ENCODE measurements around the gene OR10H2. TPM values are rescaled to one million over a fixed set of nuclear protein-coding genes. Genes with fewer than 3 reads are reported as not detected.

OR10H2 gene
- total RNA-seq, 1 experiment from 2014 or later: not detected

DNA sequence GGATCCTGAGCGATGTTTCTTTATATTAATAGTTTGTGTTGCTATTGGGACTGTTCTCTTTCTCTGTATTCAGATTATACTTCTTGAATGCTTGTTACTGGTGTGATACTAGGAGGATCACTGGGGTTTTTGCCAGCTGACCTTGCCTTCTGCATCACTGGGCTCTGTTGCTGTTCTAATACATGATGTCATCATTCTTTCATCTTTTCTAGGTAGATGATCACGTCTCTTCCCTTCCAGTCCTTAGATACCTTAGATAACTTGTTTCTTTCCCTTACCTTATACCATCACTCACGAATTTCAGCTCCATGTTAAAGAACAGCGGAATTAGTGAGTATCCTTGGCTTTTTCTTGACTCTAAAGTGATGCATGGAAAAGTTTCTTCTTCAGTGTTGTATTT lies 9.9 kb downstream of the OR10H2 start, which contains the start of gene OR10H3:
Gene OR10H3 (plus strand): TSS at position 264 of the 400 bp plus-strand sequence. CDS start 3,408 bp downstream, outside the sequence.
- POLR2A ChIA-PET: no interaction called here
- H3K4me3 ChIP-seq (ENCODE audit: low read depth in 2 of 2, low read length in 2 of 2): no peak within 1 kb of the TSS
- in situ Hi-C loops (cut with HindIII; ENCODE audit: low pct_unique_long_range_greater_than_20kb, low sequenced_read_pairs): no loop called here
- intact Hi-C loops (cut with micrococcal nuclease; ENCODE audit: unreplicated experiment): no loop called here
- BruUV-seq (replicated peaks): no TSS peak
- no peak for DNase-seq (ENCODE audit: low read depth, low spot score)
- H3K4me1 ChIP-seq (ENCODE audit: control insufficient read depth, insufficient read depth, low read length): no peaks in the 10 kb centered on the region
- CTCF ChIA-PET: no interaction called here
- no peak within 1 kb of the TSS for H3K27ac ChIP-seq (ENCODE audit: low read length)
- ATAC-seq: no peak
- no peaks in the 10 kb centered on the region for H3K36me3 ChIP-seq (ENCODE audit: control insufficient read depth, insufficient read depth, low read length)
- H3K27me3 ChIP-seq (ENCODE audit: control insufficient read depth, insufficient read depth, low read length): no peaks in the 10 kb centered on the region; the same call in 1 of the 2 replicates
- TF ChIP-seq POLR2AphosphoS5 (IDR thresholded peaks at IDR 0.05; ENCODE audit: low read depth, low read length) (no peak), SIN3A (IDR thresholded peaks at IDR 0.05; ENCODE audit: borderline replicate concordance, insufficient read depth, low read depth, low read length) (no peak), TCF7L2 (IDR thresholded peaks at IDR 0.05; ENCODE audit: low read depth, low read length) (no peak)
- TF ChIP-seq, protein P1, sequence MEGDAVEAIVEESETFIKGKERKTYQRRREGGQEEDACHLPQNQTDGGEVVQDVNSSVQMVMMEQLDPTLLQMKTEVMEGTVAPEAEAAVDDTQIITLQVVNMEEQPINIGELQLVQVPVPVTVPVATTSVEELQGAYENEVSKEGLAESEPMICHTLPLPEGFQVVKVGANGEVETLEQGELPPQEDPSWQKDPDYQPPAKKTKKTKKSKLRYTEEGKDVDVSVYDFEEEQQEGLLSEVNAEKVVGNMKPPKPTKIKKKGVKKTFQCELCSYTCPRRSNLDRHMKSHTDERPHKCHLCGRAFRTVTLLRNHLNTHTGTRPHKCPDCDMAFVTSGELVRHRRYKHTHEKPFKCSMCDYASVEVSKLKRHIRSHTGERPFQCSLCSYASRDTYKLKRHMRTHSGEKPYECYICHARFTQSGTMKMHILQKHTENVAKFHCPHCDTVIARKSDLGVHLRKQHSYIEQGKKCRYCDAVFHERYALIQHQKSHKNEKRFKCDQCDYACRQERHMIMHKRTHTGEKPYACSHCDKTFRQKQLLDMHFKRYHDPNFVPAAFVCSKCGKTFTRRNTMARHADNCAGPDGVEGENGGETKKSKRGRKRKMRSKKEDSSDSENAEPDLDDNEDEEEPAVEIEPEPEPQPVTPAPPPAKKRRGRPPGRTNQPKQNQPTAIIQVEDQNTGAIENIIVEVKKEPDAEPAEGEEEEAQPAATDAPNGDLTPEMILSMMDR (IDR thresholded peaks at IDR 0.05): no peak
- TF ChIP-seq, protein P2, sequence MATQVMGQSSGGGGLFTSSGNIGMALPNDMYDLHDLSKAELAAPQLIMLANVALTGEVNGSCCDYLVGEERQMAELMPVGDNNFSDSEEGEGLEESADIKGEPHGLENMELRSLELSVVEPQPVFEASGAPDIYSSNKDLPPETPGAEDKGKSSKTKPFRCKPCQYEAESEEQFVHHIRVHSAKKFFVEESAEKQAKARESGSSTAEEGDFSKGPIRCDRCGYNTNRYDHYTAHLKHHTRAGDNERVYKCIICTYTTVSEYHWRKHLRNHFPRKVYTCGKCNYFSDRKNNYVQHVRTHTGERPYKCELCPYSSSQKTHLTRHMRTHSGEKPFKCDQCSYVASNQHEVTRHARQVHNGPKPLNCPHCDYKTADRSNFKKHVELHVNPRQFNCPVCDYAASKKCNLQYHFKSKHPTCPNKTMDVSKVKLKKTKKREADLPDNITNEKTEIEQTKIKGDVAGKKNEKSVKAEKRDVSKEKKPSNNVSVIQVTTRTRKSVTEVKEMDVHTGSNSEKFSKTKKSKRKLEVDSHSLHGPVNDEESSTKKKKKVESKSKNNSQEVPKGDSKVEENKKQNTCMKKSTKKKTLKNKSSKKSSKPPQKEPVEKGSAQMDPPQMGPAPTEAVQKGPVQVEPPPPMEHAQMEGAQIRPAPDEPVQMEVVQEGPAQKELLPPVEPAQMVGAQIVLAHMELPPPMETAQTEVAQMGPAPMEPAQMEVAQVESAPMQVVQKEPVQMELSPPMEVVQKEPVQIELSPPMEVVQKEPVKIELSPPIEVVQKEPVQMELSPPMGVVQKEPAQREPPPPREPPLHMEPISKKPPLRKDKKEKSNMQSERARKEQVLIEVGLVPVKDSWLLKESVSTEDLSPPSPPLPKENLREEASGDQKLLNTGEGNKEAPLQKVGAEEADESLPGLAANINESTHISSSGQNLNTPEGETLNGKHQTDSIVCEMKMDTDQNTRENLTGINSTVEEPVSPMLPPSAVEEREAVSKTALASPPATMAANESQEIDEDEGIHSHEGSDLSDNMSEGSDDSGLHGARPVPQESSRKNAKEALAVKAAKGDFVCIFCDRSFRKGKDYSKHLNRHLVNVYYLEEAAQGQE (IDR thresholded peaks at IDR 0.05; ENCODE audit: insufficient read depth in 1 of 2, low read depth in 2 of 2, low read length in 1 of 2): no peak
- no peaks in the 10 kb centered on the region for H3K9me3 ChIP-seq (ENCODE audit: control insufficient read depth, insufficient read depth, low read depth, low read length)

DNA sequence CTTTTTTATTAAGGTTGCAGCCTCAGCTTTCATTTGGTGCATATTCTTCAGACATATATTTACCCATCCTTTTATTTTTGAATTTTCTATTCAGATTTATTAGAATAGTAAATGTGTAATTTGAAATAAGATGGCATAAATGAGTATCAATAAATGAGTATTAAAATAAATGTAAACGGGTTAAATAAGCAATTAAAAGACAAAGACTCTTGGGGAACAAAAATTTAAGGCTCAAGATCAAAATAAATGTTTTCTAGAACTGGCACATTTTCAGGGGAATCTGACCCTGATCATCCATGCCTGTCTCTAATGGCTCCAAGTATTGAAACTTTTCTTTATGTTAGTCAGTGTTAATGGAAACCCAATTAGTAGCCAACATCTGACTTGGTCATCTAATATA lies 13.0 kb downstream of the OR10H2 start:
- ChIA-PET POLR2A (no interaction called here), CTCF (no interaction called here)
- Histone ChIP-seq H3K27ac (ENCODE audit: low read length) (no peak overlapping the region), H3K4me3 (ENCODE audit: low read depth in 2 of 2, low read length in 2 of 2) (no peak overlapping the region), H3K9me3 (ENCODE audit: control insufficient read depth, insufficient read depth, low read depth, low read length) (no peaks in the 10 kb centered on the region), H3K4me1 (ENCODE audit: control insufficient read depth, insufficient read depth, low read length) (no peaks in the 10 kb centered on the region), H3K27me3 (ENCODE audit: control insufficient read depth, insufficient read depth, low read length) (no peaks in the 10 kb centered on the region; the same call in 1 of the 2 replicates), H3K36me3 (ENCODE audit: control insufficient read depth, insufficient read depth, low read length) (no peaks in the 10 kb centered on the region)
- no TSS peak for BruUV-seq (replicated peaks)
- intact Hi-C loops (cut with micrococcal nuclease; ENCODE audit: unreplicated experiment) (no loop called here), in situ Hi-C loops (cut with HindIII; ENCODE audit: low pct_unique_long_range_greater_than_20kb, low sequenced_read_pairs) (no loop called here)
- ATAC-seq (no peak), DNase-seq (ENCODE audit: low read depth, low spot score) (no peak)
- TF ChIP-seq TCF7L2 (IDR thresholded peaks at IDR 0.05; ENCODE audit: low read depth, low read length) (no peak), POLR2AphosphoS5 (IDR thresholded peaks at IDR 0.05; ENCODE audit: low read depth, low read length) (no peak), SIN3A (IDR thresholded peaks at IDR 0.05; ENCODE audit: borderline replicate concordance, insufficient read depth, low read depth, low read length) (no peak)
- TF ChIP-seq, protein P2 (IDR thresholded peaks at IDR 0.05; ENCODE audit: insufficient read depth in 1 of 2, low read depth in 2 of 2, low read length in 1 of 2): no peak
- TF ChIP-seq, protein P1 (IDR thresholded peaks at IDR 0.05): no peak
